ENCODE measurements around the gene TMEM132E.

DNA sequence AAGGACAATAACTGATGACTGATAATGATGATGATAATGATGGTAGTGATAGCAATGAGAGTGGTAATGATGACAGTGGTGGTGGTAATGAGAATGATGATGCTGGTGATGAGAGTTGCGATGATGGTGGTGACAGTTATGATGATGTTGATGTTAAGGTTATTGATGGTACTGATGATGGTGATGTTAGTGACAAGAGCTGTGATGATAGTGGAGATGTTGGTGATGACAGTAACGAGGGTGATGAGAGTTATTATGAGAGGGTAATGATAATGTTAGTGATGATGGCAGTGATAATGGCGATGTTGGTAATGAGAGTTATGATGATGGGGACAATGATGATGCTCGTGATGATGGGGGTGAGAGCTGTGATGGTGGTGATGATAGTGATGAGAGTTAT is 13.2 kb upstream of the TMEM132E start:
- TF ChIP-seq POLR2A (IDR thresholded peaks at IDR 0.05): no peak
- TF ChIP-seq, protein P1, sequence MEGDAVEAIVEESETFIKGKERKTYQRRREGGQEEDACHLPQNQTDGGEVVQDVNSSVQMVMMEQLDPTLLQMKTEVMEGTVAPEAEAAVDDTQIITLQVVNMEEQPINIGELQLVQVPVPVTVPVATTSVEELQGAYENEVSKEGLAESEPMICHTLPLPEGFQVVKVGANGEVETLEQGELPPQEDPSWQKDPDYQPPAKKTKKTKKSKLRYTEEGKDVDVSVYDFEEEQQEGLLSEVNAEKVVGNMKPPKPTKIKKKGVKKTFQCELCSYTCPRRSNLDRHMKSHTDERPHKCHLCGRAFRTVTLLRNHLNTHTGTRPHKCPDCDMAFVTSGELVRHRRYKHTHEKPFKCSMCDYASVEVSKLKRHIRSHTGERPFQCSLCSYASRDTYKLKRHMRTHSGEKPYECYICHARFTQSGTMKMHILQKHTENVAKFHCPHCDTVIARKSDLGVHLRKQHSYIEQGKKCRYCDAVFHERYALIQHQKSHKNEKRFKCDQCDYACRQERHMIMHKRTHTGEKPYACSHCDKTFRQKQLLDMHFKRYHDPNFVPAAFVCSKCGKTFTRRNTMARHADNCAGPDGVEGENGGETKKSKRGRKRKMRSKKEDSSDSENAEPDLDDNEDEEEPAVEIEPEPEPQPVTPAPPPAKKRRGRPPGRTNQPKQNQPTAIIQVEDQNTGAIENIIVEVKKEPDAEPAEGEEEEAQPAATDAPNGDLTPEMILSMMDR (IDR thresholded peaks at IDR 0.05): no peak
